Left ventricle myocardium inferior (tissue), 1 donor: ENCODE results near the gene HPCAL1. TPM values are rescaled to one million over a fixed set of nuclear protein-coding genes. Genes with fewer than 3 reads are reported as not detected.
"Not testable (repeated sequence)": the region's sequence is repeated elsewhere in the genome, so short reads cannot be mapped to it uniquely, and the experiment has no call there.

Experiments used
- DNase-seq: peaks from one replicate; pipeline ENCODE4 v3.0.0-alpha.2; 2020
- H3K27ac ChIP-seq: fragments of 200-600 bp; replicated peaks from 2 replicates; pipeline ENCODE4 v1.8.0; 2021
- H3K27me3 ChIP-seq: fragments of 200-600 bp; 2 replicates; pipeline ENCODE4 v1.8.0; 2021; ENCODE audit warnings: low read depth
- H3K36me3 ChIP-seq: fragments of 200-600 bp; 2 replicates; pipeline ENCODE4 v1.8.0; 2021
- H3K4me1 ChIP-seq: fragments of 200-600 bp; 2 replicates; pipeline ENCODE4 v1.8.0; 2021
- H3K4me3 ChIP-seq: fragments of 200-600 bp; 2 replicates; pipeline ENCODE4 v1.8.0; 2021; ENCODE audit warnings: mild to moderate bottlenecking, moderate library complexity
- H3K9me3 ChIP-seq: fragments of 200-600 bp; replicated peaks from 2 replicates; pipeline ENCODE4 v1.8.0; 2021
- CTCF ChIP-seq: fragments of 200-600 bp; IDR thresholded peaks from 2 replicates; pipeline ENCODE4 v1.8.0; 2021; ENCODE audit warnings: antibody characterized with exemption, mild to moderate bottlenecking, borderline replicate concordance
- intact Hi-C: fragments of 100-400 bp; cut with micrococcal nuclease; formaldehyde crosslinking; loops from one replicate; pipeline ENCODE4 v1.11.0; 2022
- total RNA-seq: library from RNA; stranded (reverse); fragmentation: NEBNext Ultra II Directional; extraction: Animal tissue kit (Norgen Biotek cat#: 25700); gene quantifications from one replicate; pipeline ENCODE4 v1.2.1, GENCODE V29; 2021
- donor health status: DM: no; HTN: yes; CAD: no; lungs with severe emphysema.

Gene HPCAL1
- total RNA-seq, 1 donor from 2014 or later = 29.4 TPM

GRCh38 chr2:10438688-10439087 lies 136.0 kb downstream of the HPCAL1 start:
- Histone ChIP-seq H3K4me3 (no peak overlapping the region), H3K4me1 (peaks cover 9% of the 10 kb centered on the region), H3K27me3 (no peaks in the 10 kb centered on the region), H3K36me3 (peaks cover 40% of the 10 kb centered on the region), H3K27ac (no peak overlapping the region), H3K9me3 (no peaks in the 10 kb centered on the region)
- DNase-seq = no peak
- intact Hi-C loops = loop anchor here (5.0 kb wide), 1 partner anchor 311 kb away; no protein-coding TSS in a partner anchor
- no peak for TF ChIP-seq CTCF

DNA sequence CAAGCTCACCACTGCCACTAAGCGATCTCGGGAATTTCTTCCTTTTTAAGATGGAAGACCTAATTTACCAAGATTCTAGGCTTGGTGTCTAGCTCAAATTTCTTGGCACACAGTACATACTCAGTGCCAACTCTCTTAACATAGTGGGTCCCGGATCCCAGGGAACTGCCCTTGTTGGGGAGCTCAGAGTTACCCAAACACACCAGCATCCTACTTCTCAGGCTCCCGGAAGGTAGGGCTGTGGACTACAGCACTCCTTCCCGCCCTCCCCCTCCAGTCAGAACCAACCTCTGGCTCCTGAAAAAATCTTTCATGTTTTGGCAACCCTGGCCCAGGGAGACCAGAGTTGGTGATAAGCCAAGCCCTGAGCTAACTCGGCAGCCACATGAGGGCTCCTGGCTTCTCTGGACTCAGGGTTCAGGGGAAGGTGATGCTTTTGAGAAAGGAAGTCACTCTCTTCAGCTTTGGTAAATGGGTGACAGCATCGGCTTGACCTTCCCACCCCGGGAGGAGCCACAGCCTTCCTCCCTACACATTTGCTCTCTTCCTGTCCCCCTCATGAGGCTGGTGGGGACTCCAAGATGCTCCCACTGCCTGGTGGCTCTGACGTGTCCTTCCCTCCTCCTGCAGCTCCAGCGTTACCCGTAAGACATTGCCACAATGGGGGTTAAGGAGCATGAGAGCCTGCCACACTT lies 136.6 kb downstream of the HPCAL1 start:
- H3K4me3 ChIP-seq = no peak overlapping the region
- no peak for TF ChIP-seq CTCF
- no peaks in the 10 kb centered on the region for H3K9me3 ChIP-seq
- H3K27ac ChIP-seq = no peak overlapping the region
- DNase-seq = no peak
- peaks cover 46% of the 10 kb centered on the region for H3K36me3 ChIP-seq
- intact Hi-C loops = loop anchor here (5.0 kb wide), 1 partner anchor 312 kb away; no protein-coding TSS in a partner anchor
- no peaks in the 10 kb centered on the region for H3K27me3 ChIP-seq
- H3K4me1 ChIP-seq = peaks cover 9% of the 10 kb centered on the region

GRCh38 chr2:10439971-10440370 lies 137.3 kb downstream of the HPCAL1 start:
- intact Hi-C loops = loop anchor here (5.0 to 10.0 kb wide), 2 partner anchors 225 to 313 kb away; no protein-coding TSS in a partner anchor
- no peak for TF ChIP-seq CTCF
- DNase-seq = no peak
- no peaks in the 10 kb centered on the region for H3K9me3 ChIP-seq
- peaks cover 52% of the 10 kb centered on the region for H3K36me3 ChIP-seq
- H3K27me3 ChIP-seq = no peaks in the 10 kb centered on the region
- no peak overlapping the region for H3K4me3 ChIP-seq
- peaks cover 6% of the 10 kb centered on the region for H3K4me1 ChIP-seq
- no peak overlapping the region for H3K27ac ChIP-seq

DNA sequence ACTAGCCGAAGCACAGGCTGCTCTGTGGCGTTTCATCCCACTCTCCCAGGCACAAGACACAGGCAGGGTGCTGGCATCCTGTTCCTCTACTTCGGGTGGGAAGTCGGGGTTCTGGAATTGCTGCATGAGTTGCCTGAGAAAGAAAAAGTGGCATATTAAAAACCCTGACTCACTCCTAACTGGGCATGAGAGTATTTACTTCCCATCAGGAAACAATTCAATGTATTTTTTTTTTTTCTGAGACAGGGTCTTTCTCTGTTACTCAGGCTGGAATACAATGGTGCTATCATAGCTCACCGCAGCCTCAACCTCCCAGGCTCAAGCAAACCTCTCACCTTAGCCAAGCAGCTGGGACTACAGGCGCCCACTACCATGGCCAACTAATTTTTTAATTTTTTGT lies 138.0 kb downstream of the HPCAL1 start:
- DNase-seq = no peak
- H3K9me3 ChIP-seq = no peaks in the 10 kb centered on the region

DNA sequence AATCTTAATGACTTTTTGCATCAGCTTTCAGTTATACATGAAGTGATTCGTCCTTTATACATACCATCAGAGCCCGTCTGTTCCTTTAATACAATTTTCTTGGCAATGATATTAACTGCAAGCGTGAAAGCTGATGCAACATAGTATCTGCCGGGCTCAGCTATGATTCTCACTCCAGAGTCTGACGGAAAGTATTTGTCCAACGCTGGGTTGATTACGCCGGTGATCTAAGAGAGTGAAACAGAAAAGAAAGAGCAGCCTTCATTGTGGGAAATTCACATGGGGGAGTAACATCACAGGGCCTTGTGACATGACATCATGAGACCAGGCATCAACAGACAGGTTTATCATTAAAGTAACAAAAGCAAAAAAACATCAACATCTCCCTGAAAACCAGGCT lies 139.2 kb downstream of the HPCAL1 start:
- intact Hi-C loops = loop anchor here (10.0 kb wide), 1 partner anchor 223 kb away; no protein-coding TSS in a partner anchor
- DNase-seq = no peak
- Histone ChIP-seq H3K36me3 (peaks cover 52% of the 10 kb centered on the region), H3K4me1 (peaks cover 20% of the 10 kb centered on the region), H3K9me3 (no peaks in the 10 kb centered on the region), H3K27ac (no peak overlapping the region), H3K27me3 (no peaks in the 10 kb centered on the region), H3K4me3 (no peak overlapping the region)
- TF ChIP-seq CTCF = no peak

More for the DNA sequence above, 138.0 kb downstream of the HPCAL1 start:
- peaks cover 9% of the 10 kb centered on the region for H3K4me1 ChIP-seq
- peaks cover 52% of the 10 kb centered on the region for H3K36me3 ChIP-seq
- no peaks in the 10 kb centered on the region for H3K27me3 ChIP-seq
- intact Hi-C loops = loop anchor here (10.0 kb wide), 1 partner anchor 224 kb away; no protein-coding TSS in a partner anchor
- no peak overlapping the region for H3K27ac ChIP-seq
- no peak overlapping the region for H3K4me3 ChIP-seq
- no peak for TF ChIP-seq CTCF

GRCh38 chr2:10442469-10443126 lies 139.9 kb downstream of the HPCAL1 start:
- H3K4me1 ChIP-seq = peaks cover 27% of the 10 kb centered on the region
- H3K27me3 ChIP-seq, H3K4me3 ChIP-seq, H3K27ac ChIP-seq, DNase-seq, H3K9me3 ChIP-seq: not testable (repeated sequence)
- intact Hi-C loops = loop anchor here (10.0 kb wide), 1 partner anchor 222 kb away; no protein-coding TSS in a partner anchor
- peaks cover 52% of the 10 kb centered on the region for H3K36me3 ChIP-seq
